Nephron progenitor cell (in vitro differentiated cells): ENCODE results near the gene FXYD7.

Experiments used
- DNase-seq: peaks from one replicate; pipeline ENCODE4 v3.0.0; 2021
- H3K27ac Mint-ChIP-seq: 2 replicates; pipeline ENCODE4 v1.8.0; 2021; ENCODE audit warnings: mild to moderate bottlenecking, moderate library complexity, mixed read lengths
- H3K27me3 Mint-ChIP-seq: 2 replicates; pipeline ENCODE4 v1.8.0; 2021; ENCODE audit warnings: mild to moderate bottlenecking, low read depth, mixed read lengths; ENCODE audit not compliant: poor library complexity
- H3K36me3 Mint-ChIP-seq: 2 replicates; pipeline ENCODE4 v1.8.0; 2021; ENCODE audit warnings: low read depth, mixed read lengths
- H3K4me1 Mint-ChIP-seq: 2 replicates; pipeline ENCODE4 v1.8.0; 2021; ENCODE audit warnings: mixed read lengths
- H3K4me3 Mint-ChIP-seq: 2 replicates; pipeline ENCODE4 v1.8.0; 2021; ENCODE audit warnings: mild to moderate bottlenecking, moderate library complexity, mixed read lengths
- H3K9me3 Mint-ChIP-seq: 2 replicates; pipeline ENCODE4 v1.8.0; 2021; ENCODE audit warnings: mild to moderate bottlenecking, moderate library complexity, mixed read lengths
- CTCF ChIP-seq: fragments of 200-600 bp; sonication (generic); IDR thresholded peaks from 2 replicates; pipeline ENCODE4 v1.5.0; 2021; ENCODE audit warnings: antibody characterized with exemption

The FXYD7 gene

DNA sequence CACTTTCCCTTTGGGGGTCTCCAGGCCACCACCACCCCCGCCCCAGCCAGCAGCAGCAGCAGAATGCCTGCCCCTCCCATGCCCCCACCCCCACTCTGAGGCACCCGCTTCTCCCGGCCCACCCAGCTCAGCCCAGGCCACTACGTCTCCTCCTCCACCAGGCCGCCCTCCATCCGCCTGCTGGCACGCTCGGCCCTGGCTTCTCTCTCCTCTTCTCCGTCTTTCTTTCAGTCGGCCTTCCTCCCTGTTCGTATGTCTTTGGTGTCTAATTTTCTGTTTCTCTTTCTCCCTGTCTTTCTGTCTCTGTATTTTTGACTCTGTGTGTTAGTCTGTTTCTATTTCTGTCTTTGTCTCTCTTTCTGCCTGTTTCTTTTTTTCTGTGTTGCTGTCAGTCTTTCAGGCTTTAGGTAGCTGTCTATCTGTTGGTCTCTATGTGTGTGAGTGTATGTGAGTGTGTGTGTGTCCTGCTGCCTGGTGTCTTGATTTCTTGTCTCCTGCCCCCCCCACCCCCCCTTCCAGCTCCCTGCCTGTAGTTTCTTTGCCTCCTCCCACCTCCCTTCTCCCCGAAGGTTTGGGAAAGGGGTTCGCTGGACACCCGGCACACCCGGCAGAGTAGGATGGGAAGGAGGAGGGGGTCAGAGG is 8.3 kb upstream of the FXYD7 start, which contains the start of gene LGI4:
Gene LGI4 (minus strand): TSS at position 459 of the 642 bp plus-strand sequence. CDS start 379 bp downstream, at position 80.
- Mint-ChIP-seq H3K27ac (peak within 1 kb of the TSS; percentile 57), H3K4me3 (peak within 1 kb of the TSS; percentile 71), H3K36me3 (no peaks in the 10 kb centered on the region), H3K4me1 (peaks cover 58% of the 10 kb centered on the region), H3K27me3 (peaks cover 11% of the 10 kb centered on the region), H3K9me3 (no peaks in the 10 kb centered on the region)
- TF ChIP-seq CTCF: no peak
- DNase-seq: peak; percentile 32

DNA sequence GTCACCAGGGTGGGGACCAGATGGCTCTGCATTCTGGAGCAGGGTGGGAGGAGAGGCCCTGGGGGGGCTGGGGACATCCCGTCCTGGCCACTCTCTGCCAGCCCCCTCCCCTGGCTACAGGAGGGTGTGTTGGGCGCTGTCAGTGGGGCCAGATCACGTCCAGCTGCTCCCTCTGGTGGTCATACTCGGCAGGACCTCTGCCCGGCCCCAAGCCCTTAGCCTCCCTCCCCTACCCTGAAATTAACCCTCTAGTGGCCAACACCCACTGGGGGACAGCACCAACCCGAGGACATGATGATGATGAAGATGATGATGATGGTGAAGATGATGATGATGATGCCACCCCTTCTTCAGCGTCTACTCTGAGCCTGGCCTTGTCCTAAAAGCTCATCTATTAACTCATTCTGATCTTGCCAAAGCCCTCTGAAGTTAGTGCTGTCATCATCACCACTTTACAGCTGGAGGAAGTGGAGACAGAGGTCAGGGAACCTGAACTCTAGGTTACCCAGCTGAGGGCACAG is 7.6 kb upstream of the FXYD7 start:
- peaks cover 11% of the 10 kb centered on the region for H3K27me3 Mint-ChIP-seq
- no peak overlapping the region for H3K4me3 Mint-ChIP-seq
- peak; percentile 93 for DNase-seq
- TF ChIP-seq CTCF: peak; percentile 92
- H3K27ac Mint-ChIP-seq: no peak overlapping the region
- H3K9me3 Mint-ChIP-seq: no peaks in the 10 kb centered on the region
- no peaks in the 10 kb centered on the region for H3K36me3 Mint-ChIP-seq
- H3K4me1 Mint-ChIP-seq: peaks cover 61% of the 10 kb centered on the region

DNA sequence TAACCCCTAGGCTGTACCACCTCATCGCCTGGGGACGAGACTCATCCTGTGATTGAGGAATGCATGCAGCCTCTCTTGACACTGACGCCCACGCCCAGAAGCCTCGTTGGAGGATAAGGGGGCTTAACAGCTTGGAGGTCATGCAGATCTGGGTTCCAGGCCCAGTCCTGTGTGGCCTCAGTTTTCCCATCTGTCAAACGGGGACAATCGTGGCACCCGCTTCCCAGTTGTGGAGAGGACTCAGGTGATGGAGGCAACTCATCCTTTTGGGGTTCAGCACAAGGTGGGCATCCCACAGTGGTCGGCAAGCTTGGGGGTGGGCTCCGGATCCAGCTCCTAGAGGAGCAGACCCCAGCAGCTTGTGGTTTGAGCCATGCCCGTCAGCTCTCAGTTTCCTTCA is 6.8 kb upstream of the FXYD7 start:
- H3K4me3 Mint-ChIP-seq: no peak overlapping the region

DNA sequence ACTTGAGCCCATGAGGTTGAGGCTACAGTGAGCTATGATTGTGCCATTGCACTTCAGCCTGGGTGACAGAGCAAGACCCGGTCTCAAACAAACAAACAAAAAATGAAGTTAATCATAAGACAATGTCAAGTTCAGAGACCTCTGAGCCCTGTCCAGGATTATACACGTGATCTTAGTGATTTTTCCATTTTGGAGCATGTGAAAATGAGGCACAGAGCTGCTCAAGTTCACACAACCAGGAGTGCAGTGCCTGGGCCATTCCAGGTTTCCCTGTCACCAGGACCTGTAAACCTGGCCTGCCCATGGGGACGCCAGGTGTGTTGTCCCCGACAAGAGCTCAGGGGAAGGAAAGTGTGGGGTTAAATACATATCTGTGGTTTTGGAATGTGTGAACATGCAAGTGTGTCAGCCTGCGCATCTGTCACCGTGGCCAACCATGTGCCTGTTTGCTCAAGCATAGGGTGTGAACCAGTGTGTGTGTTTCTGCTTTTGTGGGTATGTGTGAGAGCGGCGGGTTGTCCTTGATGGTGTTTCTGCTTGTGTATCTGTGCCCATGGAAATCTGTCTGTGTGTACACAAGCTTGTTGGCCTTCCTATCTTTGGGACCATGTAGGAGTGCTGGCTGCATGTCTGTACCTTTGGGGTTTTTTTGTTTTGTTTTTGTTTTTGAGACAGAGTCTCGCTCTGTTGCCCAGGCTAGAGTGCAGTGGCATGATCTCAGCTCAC is 5.9 kb upstream of the FXYD7 start:
- H3K27ac Mint-ChIP-seq: no peak overlapping the region
- peaks cover 68% of the 10 kb centered on the region for H3K4me1 Mint-ChIP-seq
- H3K4me3 Mint-ChIP-seq: no peak overlapping the region
- H3K9me3 Mint-ChIP-seq: no peaks in the 10 kb centered on the region
- no peak for TF ChIP-seq CTCF
- peaks cover 20% of the 10 kb centered on the region for H3K27me3 Mint-ChIP-seq
- H3K36me3 Mint-ChIP-seq: no peaks in the 10 kb centered on the region
- DNase-seq: no peak

More for the DNA sequence above, 6.8 kb upstream of the FXYD7 start:
- Mint-ChIP-seq H3K27me3 (peaks cover 11% of the 10 kb centered on the region), H3K27ac (no peak overlapping the region), H3K9me3 (no peaks in the 10 kb centered on the region), H3K36me3 (no peaks in the 10 kb centered on the region), H3K4me1 (peaks cover 68% of the 10 kb centered on the region)
- DNase-seq: no peak
- TF ChIP-seq CTCF: no peak

DNA sequence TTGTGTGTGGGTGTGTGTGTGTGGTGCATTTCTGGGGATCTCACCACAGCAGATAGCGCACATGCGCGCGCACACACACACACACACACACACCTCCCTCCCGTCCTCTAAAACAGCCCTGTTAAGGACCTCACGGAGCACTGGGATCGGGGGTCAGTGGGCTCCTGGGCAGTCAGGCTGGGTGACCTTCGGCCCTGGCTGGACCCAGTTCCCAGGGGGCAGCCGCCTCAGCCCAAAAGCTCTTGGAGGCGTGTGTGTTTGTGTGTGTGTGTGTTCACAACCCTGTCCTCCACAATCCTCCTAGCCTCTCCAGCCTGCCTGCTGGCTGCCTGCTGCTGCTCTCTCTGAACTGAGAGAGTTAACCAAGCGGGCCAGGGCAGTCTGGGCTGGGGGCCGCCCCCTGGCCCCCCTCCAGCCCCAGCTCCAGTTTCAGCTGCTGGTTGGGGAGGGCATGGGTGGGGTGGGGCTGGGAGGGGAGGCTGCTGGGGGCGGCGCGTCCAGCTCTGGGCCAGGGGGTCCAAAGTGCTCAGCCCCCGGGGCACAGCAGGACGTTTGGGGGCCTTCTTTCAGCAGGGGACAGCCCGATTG is 4.7 kb upstream of the FXYD7 start, which contains the start of gene FXYD1:
Gene FXYD1 (plus strand): TSS at position 520 of the 588 bp plus-strand sequence. CDS start 1,256 bp downstream, outside the sequence.
- Mint-ChIP-seq H3K4me1 (peaks cover 68% of the 10 kb centered on the region), H3K36me3 (no peaks in the 10 kb centered on the region)
- no peak for DNase-seq

More for the DNA sequence above, 4.7 kb upstream of the FXYD7 start, which contains the start of gene FXYD1:
- Mint-ChIP-seq H3K27ac (peak within 1 kb of the TSS; percentile 25), H3K9me3 (no peaks in the 10 kb centered on the region), H3K4me3 (peak within 1 kb of the TSS; percentile 73), H3K27me3 (peaks cover 29% of the 10 kb centered on the region)
- TF ChIP-seq CTCF: no peak
